Natural killer cell (primary cell): Measurements from ENCODE around the gene FAM240B. TPM values are rescaled to one million over a fixed set of nuclear protein-coding genes. Genes with fewer than 3 reads are reported as not detected.

ENCODE experiments used
- ATAC-seq, 3 donors: fragments of 150-1000 bp in 2 of 3; fragments of 200-7000 bp in 1 of 3; cut with Tn5 transposase; 1 replicate in 1 of 3; 2 replicates in 2 of 3; pipeline ENCODE4 v1.10.0; 2021; ENCODE audit warnings: mild to moderate bottlenecking in 2 of 3, moderate library complexity in 2 of 3
- DNase-seq, 2 donors: peaks; one replicate each; pipeline versions ENCODE4 v3.0.0 to v3.0.0-alpha.2; 2013 to 2021; ENCODE audit warnings: mixed read lengths in 1 of 2
- H3K27ac ChIP-seq: one replicate; pipeline ENCODE4 v1.5.1; 2013; ENCODE audit warnings: mild to moderate bottlenecking, low read length
- H3K27me3 ChIP-seq: one replicate; pipeline ENCODE4 v1.6.1; 2013; ENCODE audit warnings: low read length; ENCODE audit not compliant: control insufficient read depth, insufficient read depth
- H3K36me3 ChIP-seq: one replicate; pipeline ENCODE4 v1.6.1; 2013; ENCODE audit warnings: low read length; ENCODE audit not compliant: control insufficient read depth, insufficient read depth
- H3K4me1 ChIP-seq: one replicate; pipeline ENCODE4 v1.6.1; 2013; ENCODE audit warnings: low read length; ENCODE audit not compliant: control insufficient read depth, insufficient read depth
- H3K4me3 ChIP-seq: one replicate; pipeline ENCODE4 v1.5.1; 2013; ENCODE audit warnings: low read length
- H3K9me3 ChIP-seq: one replicate; pipeline ENCODE4 v1.6.1; 2013; ENCODE audit warnings: low read length; ENCODE audit not compliant: control insufficient read depth, insufficient read depth
- H3K27ac Mint-ChIP-seq, 2 donors: one replicate each; pipeline ENCODE4 v1.8.0; 2022; ENCODE audit warnings: mild to moderate bottlenecking in 2 of 2, mixed read lengths in 2 of 2, moderate library complexity in 1 of 2
- H3K27me3 Mint-ChIP-seq, 2 donors: one replicate each; pipeline ENCODE4 v1.8.0; 2022; ENCODE audit warnings: low read depth in 2 of 2, mixed read lengths in 2 of 2
- H3K36me3 Mint-ChIP-seq: one replicate; pipeline ENCODE4 v1.8.0; 2022; ENCODE audit warnings: mixed read lengths
- H3K4me1 Mint-ChIP-seq, 2 donors: one replicate each; pipeline ENCODE4 v1.8.0; 2022; ENCODE audit warnings: mixed read lengths in 2 of 2
- H3K4me3 Mint-ChIP-seq: one replicate; pipeline ENCODE4 v1.8.0; 2022; ENCODE audit warnings: mild to moderate bottlenecking, moderate library complexity, mixed read lengths
- H3K9me3 Mint-ChIP-seq, 2 donors: one replicate each; pipeline ENCODE4 v1.8.0; 2022; ENCODE audit warnings: mixed read lengths in 2 of 2
- WGBS: methylation state at CpG from one replicate; pipeline ENCODE4 v1.1.7; 2013; ENCODE audit warnings: missing lambda C conversion rate; ENCODE audit not compliant: insufficient coverage; 5-methylcytosine and 5-hydroxymethylcytosine counted together
- intact Hi-C: fragments of 100-400 bp; cut with micrococcal nuclease; formaldehyde crosslinking; loops from one replicate; pipeline ENCODE4 v1.14.2; 2022
- total RNA-seq, 4 donors: library from RNA; stranded (reverse); fragments of 120-200 nt in 1 of 4; gene quantifications; one replicate each; pipeline versions ENCODE4 v1.2.3 to v1.2.4, GENCODE V29; 2013 to 2022
- TF ChIP-seq, protein P1 (sequence below): fragments of 200-600 bp; IDR thresholded peaks from one replicate; pipeline ENCODE4 v1.8.0; 2022; ENCODE audit warnings: antibody characterized with exemption

The FAM240B gene
- total RNA-seq, 3 donors from 2014 or later (not counting 1 experiment from before 2014, with no cell fraction given): not detected

DNA sequence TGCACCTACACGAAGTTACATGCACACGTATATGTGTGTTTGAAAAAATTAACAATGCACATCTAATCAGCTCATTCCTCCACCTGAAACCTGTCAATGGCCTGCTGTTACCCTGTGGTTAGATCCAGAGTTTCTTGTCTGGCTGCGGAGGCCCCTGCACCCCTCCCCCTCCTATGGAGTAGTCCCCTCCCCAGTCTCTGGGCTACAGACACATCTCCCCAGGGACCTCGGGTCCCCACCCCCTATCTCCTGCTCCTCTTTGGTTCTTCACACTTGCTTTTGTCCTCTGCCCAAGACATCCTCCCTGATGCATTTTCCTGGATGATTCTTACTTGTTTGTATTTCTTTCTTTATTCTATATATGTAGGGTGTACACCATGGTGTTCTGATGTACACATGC, 27.2 kb downstream of the FAM240B start:
- Mint-ChIP-seq H3K27ac (no peak overlapping the region), H3K4me3 (no peak overlapping the region)

DNA sequence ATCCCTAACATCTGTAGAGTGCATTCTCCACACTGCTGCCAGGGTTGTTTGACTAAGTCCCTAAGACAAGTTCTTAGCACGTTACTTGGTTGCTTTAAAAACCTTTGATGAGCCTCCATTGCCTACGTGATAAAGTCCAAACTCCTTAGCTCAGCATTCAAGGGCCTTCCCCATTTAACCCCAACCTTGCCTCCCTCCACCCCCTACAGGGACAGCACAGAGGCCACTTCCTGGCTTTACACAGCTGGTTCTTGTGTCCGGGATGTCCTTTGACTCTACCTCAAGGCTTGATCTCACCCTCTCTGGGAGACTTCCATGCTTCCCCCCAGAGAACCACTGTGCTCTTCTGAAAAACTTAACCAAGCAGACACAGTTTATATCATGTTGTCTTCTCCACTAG, 29.4 kb downstream of the FAM240B start:
- Histone ChIP-seq H3K27ac (no peak overlapping the region), H3K4me1 (no peaks in the 10 kb centered on the region), H3K9me3 (no peaks in the 10 kb centered on the region), H3K27me3 (no peaks in the 10 kb centered on the region), H3K4me3 (no peak overlapping the region), H3K36me3 (no peaks in the 10 kb centered on the region)
- TF ChIP-seq, protein P1, sequence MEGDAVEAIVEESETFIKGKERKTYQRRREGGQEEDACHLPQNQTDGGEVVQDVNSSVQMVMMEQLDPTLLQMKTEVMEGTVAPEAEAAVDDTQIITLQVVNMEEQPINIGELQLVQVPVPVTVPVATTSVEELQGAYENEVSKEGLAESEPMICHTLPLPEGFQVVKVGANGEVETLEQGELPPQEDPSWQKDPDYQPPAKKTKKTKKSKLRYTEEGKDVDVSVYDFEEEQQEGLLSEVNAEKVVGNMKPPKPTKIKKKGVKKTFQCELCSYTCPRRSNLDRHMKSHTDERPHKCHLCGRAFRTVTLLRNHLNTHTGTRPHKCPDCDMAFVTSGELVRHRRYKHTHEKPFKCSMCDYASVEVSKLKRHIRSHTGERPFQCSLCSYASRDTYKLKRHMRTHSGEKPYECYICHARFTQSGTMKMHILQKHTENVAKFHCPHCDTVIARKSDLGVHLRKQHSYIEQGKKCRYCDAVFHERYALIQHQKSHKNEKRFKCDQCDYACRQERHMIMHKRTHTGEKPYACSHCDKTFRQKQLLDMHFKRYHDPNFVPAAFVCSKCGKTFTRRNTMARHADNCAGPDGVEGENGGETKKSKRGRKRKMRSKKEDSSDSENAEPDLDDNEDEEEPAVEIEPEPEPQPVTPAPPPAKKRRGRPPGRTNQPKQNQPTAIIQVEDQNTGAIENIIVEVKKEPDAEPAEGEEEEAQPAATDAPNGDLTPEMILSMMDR: no peak
- intact Hi-C loops: no loop called here
- peaks cover 0 to 12% of the 10 kb centered on the region in 2 donors for H3K27me3 Mint-ChIP-seq
- no peak overlapping the region for H3K27ac Mint-ChIP-seq
- no peak for DNase-seq
- no peaks in the 10 kb centered on the region for H3K36me3 Mint-ChIP-seq
- WGBS: 65% methylated on average over 3 of the region's 3 CpGs
- H3K4me1 Mint-ChIP-seq: peaks cover 9 to 10% of the 10 kb centered on the region in 2 donors
- H3K9me3 Mint-ChIP-seq: no peaks in the 10 kb centered on the region
- ATAC-seq: no peak
- no peak overlapping the region for H3K4me3 Mint-ChIP-seq

More for the DNA sequence above, 27.2 kb downstream of the FAM240B start:
- Mint-ChIP-seq H3K36me3 (no peaks in the 10 kb centered on the region), H3K4me1 (peaks cover under 1% of the 10 kb centered on the region in 2 donors), H3K27me3 (peaks cover 0 to 8% of the 10 kb centered on the region in 2 donors), H3K9me3 (no peaks in the 10 kb centered on the region)
- TF ChIP-seq, protein P1: no peak
- intact Hi-C loops: no loop called here
- Histone ChIP-seq H3K9me3 (no peaks in the 10 kb centered on the region), H3K27me3 (no peaks in the 10 kb centered on the region), H3K4me1 (no peaks in the 10 kb centered on the region), H3K27ac (no peak overlapping the region), H3K36me3 (no peaks in the 10 kb centered on the region), H3K4me3 (no peak overlapping the region)
- 87% methylated on average over 4 of the region's 4 CpGs for WGBS
- ATAC-seq (no peak), DNase-seq (no peak)

- ATAC-seq (no peak), DNase-seq (no peak)
- Histone ChIP-seq H3K27ac (no peak overlapping the region), H3K27me3 (no peaks in the 10 kb centered on the region), H3K36me3 (no peaks in the 10 kb centered on the region), H3K9me3 (no peaks in the 10 kb centered on the region), H3K4me1 (no peaks in the 10 kb centered on the region), H3K4me3 (no peak overlapping the region)
- no peaks in the 10 kb centered on the region for H3K36me3 Mint-ChIP-seq
- H3K4me3 Mint-ChIP-seq: no peak overlapping the region
- WGBS: 52% methylated on average over 5 of the region's 5 CpGs
- intact Hi-C loops: no loop called here
- H3K9me3 Mint-ChIP-seq: no peaks in the 10 kb centered on the region
- H3K27ac Mint-ChIP-seq: no peak overlapping the region
- TF ChIP-seq, protein P1: no peak
- peaks cover 0 to 14% of the 10 kb centered on the region in 2 donors for H3K27me3 Mint-ChIP-seq
- peaks cover 9 to 10% of the 10 kb centered on the region in 2 donors for H3K4me1 Mint-ChIP-seq
These were observed 30.3 kb downstream of the FAM240B start for GRCh38 chr9:38689678-38690077.

- Mint-ChIP-seq H3K4me3 (peak overlapping the region; percentile 85), H3K4me1 (peaks cover 9 to 10% of the 10 kb centered on the region in 2 donors), H3K36me3 (no peaks in the 10 kb centered on the region), H3K27ac (peak overlapping the region in 1 of 2 donors; percentile 53), H3K27me3 (peaks cover 0 to 14% of the 10 kb centered on the region in 2 donors), H3K9me3 (no peaks in the 10 kb centered on the region)
- Histone ChIP-seq H3K27ac (no peak overlapping the region), H3K9me3 (no peaks in the 10 kb centered on the region), H3K4me3 (no peak overlapping the region), H3K36me3 (no peaks in the 10 kb centered on the region), H3K4me1 (no peaks in the 10 kb centered on the region), H3K27me3 (no peaks in the 10 kb centered on the region)
- TF ChIP-seq, protein P1: no peak
- intact Hi-C loops: no loop called here
- WGBS: 80% methylated on average over 8 of the region's 8 CpGs
- ATAC-seq (no peak), DNase-seq (no peak)
These were observed 31.9 kb downstream of the FAM240B start for GRCh38 chr9:38687992-38688391.
